ENCODE data around the gene ARMC7. TPM values are rescaled to one million over a fixed set of nuclear protein-coding genes. Genes with fewer than 3 reads are reported as not detected.
A peak's percentile ranks its signal among the peaks of the same experiment; 100 is the strongest.

Gene ARMC7
- total RNA-seq, result 1 to 10 TPM; 3.9 to 7.9 (median 5.2) TPM
- 1 to 10 TPM; 4.9 to 7.1 TPM for polyA plus RNA-seq
- long read RNA-seq, donor 1, partial matches to known transcripts, result 0 of 9 reads
- long read RNA-seq, donor 1, other reads (novel, unspliced or antisense), result 4 of 9 reads
- long read RNA-seq, donor 2, transcript ARMC7-201 (3 exons, 2,126 nt), result major isoform, 13 of 17 reads
- long read RNA-seq, donor 2, partial matches to known transcripts, result 2 of 17 reads
- long read RNA-seq, donor 2, other reads (novel, unspliced or antisense), result 1 of 17 reads
- long read RNA-seq, donor 3, partial matches to known transcripts, result 0 of 5 reads
- long read RNA-seq, donor 3, other reads (novel, unspliced or antisense), result 2 of 5 reads

- intact Hi-C loops (cut with DNase I), result loop anchor here in 9 of 10 donors (1.0 to 10.0 kb wide), 15 partner anchors 32 to 305 kb away; partner anchors contain the start of genes NUP85 (in 2 of the 9), GRB2 (in 1 of the 9) and SUMO2 (in 1 of the 9)
These were observed at the start of gene ARMC7 for GRCh38 chr17:75109407-75110233. Gene ARMC7, plus strand, starts transcription at chr17:75109969. Its CDS starts 320 bp downstream, at chr17:75110289.

DNA sequence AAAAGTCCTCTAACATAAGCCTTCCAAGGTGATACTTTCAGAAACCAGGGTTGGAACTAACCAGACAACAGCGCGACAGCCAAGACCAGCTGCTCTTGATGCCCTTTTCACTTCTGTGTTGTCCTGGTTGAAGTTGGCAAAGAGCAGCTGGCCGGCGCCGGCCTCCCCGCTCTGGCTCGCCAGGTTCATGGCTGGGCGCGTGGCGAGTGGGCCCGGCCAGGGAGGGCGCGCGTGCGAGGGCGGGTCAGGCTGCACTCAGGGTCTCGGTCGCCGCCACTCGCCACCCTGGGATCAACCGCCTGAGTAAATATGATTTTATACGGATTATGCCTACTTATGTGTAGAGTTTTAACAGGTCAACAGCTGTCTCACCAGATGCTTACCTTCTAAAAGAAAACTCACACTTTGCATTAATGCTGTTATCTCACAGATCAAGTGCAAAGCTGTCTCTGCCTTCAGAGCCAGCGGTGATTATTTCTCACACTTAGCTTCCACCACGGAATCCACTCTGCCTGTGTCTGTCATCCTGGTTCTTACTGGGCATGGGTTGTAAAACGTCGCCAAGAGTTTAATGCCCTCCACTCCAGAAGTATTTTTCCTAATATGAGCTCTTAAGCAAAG lies 49.2 kb upstream of the ARMC7 start:
- peaks cover 0 to 21% (median 10%) of the 10 kb centered on the region in 12 donors for H3K4me1 ChIP-seq
- no peak overlapping the region for H3K4me3 ChIP-seq
- peaks cover 0 to 82% (median 67%) of the 10 kb centered on the region in 9 donors for H3K36me3 ChIP-seq
- DNase-seq (peak in 3 of 5 donors; percentile 35 to 54 (median 42)), ATAC-seq (peak; percentile 74 to 81 (median 74))
- intact Hi-C loops (cut with DNase I), result loop anchor here in 6 of 10 donors (2.0 to 10.0 kb wide), 5 partner anchors 42 to 144 kb away; partner anchors contain the start of genes NUP85 (in 3 of the 6) and ARMC7 (in 2 of the 6)
- no peaks in the 10 kb centered on the region for H3K27me3 ChIP-seq
- TF ChIP-seq CTCF (IDR thresholded peaks at IDR 0.05), result no peak
- no peak for TF ChIP-seq POLR2A (IDR thresholded peaks at IDR 0.05)
- WGBS, 4 donors, result 80 to 92% (median 89%) methylated on average over 25 to 26 of the region's 26 CpGs
- H3K9me3 ChIP-seq, result no peaks in the 10 kb centered on the region
- H3K27ac ChIP-seq, result peak overlapping the region in 11 of 12 donors; percentile 30 to 87 (median 60)

More at GRCh38 chr17:75109407-75110233, at the start of gene ARMC7:
- ATAC-seq (peak; percentile 80 to 92 (median 90)), DNase-seq (peak; percentile 90 to 97 (median 92))
- peaks cover 0 to 4% (median 0%) of the 10 kb centered on the region in 9 donors for H3K36me3 ChIP-seq
- H3K27me3 ChIP-seq, result no peaks in the 10 kb centered on the region
- H3K4me3 ChIP-seq, result peak within 1 kb of the TSS; percentile 78 to 98 (median 92)
- peak in 2 of 12 donors; percentile 6 to 21 for TF ChIP-seq CTCF (IDR thresholded peaks at IDR 0.05)
- peak in 1 of 2 donors; percentile 88 for TF ChIP-seq POLR2A (IDR thresholded peaks at IDR 0.05)
- H3K9me3 ChIP-seq, result no peaks in the 10 kb centered on the region
- peaks cover 0 to 44% (median 28%) of the 10 kb centered on the region in 12 donors for H3K4me1 ChIP-seq
- H3K27ac ChIP-seq, result peak within 1 kb of the TSS in 11 of 12 donors; percentile 66 to 91 (median 81)
- WGBS, 4 donors, result 0 to 1% (median 1%) methylated on average over 58 to 68 of the region's 68 CpGs

DNA sequence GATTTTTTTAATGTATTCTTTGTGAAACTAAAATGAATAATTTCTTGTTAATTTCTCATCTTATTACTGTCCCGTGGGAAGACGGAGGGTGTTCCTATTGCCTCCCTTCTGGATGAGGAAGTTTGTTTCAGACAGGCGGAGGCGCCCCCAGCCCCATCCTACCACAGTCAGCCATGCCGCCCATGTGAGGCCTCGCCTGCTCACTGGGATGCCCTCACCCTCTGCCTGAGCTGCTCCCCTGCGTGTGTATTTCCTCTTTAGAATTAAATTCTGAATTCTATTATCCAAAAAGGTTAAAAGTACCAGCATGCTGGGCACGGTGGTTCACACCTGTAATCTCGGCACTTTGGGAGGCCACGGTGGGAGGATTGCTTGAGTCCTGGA lies 48.7 kb upstream of the ARMC7 start:
- Histone ChIP-seq H3K9me3 (no peaks in the 10 kb centered on the region), H3K4me3 (no peak overlapping the region), H3K4me1 (peaks cover 0 to 21% (median 12%) of the 10 kb centered on the region in 12 donors), H3K27me3 (no peaks in the 10 kb centered on the region), H3K36me3 (peaks cover 0 to 77% (median 66%) of the 10 kb centered on the region in 9 donors), H3K27ac (peak overlapping the region in 4 of 12 donors; percentile 48 to 87 (median 78))
- TF ChIP-seq CTCF (IDR thresholded peaks at IDR 0.05), result no peak
- no peak for TF ChIP-seq POLR2A (IDR thresholded peaks at IDR 0.05)
- intact Hi-C loops (cut with DNase I), result loop anchor here in 6 of 10 donors (2.0 to 10.0 kb wide), 5 partner anchors 41 to 144 kb away; partner anchors contain the start of genes NUP85 (in 3 of the 6) and ARMC7 (in 2 of the 6)
- ATAC-seq, result no peak
- WGBS, 4 donors, result 94 to 97% (median 95%) methylated on average over 10 of the region's 10 CpGs
- no peak for DNase-seq

Data from heart left ventricle (tissue), 16 donors.